BJ (cell line): ENCODE results near the gene TEN1. TPM values are rescaled to one million over a fixed set of nuclear protein-coding genes. Genes with fewer than 3 reads are reported as not detected.
"Not testable (repeated sequence)": the region's sequence is repeated elsewhere in the genome, so short reads cannot be mapped to it uniquely, and the experiment has no call there.

ENCODE experiments used
- CTCF ChIA-PET: fragments of 350-600 bp; formaldehyde crosslinking; extraction: SDS; loops from one replicate; lab custom pipeline; 2021; ENCODE audit warnings: antibody characterized with exemption, inconsistent platforms; lab: Yijun Ruan, JAX
- POLR2A ChIA-PET: fragments of 300-600 bp; sonication (Branson Sonifier 250); formaldehyde crosslinking; extraction: SDS; loops from one replicate; lab custom pipeline; 2021; ENCODE audit warnings: antibody characterized with exemption; lab: Charles Lee
- DNase-seq: peaks from one replicate; pipeline ENCODE4 v3.0.0-alpha.2; 2011; ENCODE audit warnings: low read depth
- H3K27me3 ChIP-seq: 2 replicates; pipeline ENCODE4 v1.6.0; 2011; ENCODE audit warnings: low read length; ENCODE audit not compliant: control insufficient read depth, insufficient read depth
- H3K36me3 ChIP-seq: 2 replicates; pipeline ENCODE4 v1.5.1; 2011; ENCODE audit warnings: low read length; ENCODE audit not compliant: control insufficient read depth, insufficient read depth
- H3K4me3 ChIP-seq: 2 replicates; pipeline ENCODE4 v1.5.1; 2011; ENCODE audit warnings: low read depth, mild to moderate bottlenecking, control low read depth, low read length
- polyA plus RNA-seq: library from polyadenylated mRNA; depleted of rRNA; stranded (reverse); fragments of >200 nt; gene quantifications from 2 replicates; pipeline ENCODE4 v1.2.3, GENCODE V29; 2011
- TF ChIP-seq, protein P1 (sequence below): IDR thresholded peaks from 2 replicates; pipeline ENCODE4 v1.5.1; 2011; ENCODE audit warnings: low read depth, mild to moderate bottlenecking, control low read depth, inconsistent platforms, low read length, moderate library complexity; ENCODE audit not compliant: insufficient read depth

The TEN1 gene
- polyA plus RNA-seq, 1 experiment, result 25.6 TPM

DNA sequence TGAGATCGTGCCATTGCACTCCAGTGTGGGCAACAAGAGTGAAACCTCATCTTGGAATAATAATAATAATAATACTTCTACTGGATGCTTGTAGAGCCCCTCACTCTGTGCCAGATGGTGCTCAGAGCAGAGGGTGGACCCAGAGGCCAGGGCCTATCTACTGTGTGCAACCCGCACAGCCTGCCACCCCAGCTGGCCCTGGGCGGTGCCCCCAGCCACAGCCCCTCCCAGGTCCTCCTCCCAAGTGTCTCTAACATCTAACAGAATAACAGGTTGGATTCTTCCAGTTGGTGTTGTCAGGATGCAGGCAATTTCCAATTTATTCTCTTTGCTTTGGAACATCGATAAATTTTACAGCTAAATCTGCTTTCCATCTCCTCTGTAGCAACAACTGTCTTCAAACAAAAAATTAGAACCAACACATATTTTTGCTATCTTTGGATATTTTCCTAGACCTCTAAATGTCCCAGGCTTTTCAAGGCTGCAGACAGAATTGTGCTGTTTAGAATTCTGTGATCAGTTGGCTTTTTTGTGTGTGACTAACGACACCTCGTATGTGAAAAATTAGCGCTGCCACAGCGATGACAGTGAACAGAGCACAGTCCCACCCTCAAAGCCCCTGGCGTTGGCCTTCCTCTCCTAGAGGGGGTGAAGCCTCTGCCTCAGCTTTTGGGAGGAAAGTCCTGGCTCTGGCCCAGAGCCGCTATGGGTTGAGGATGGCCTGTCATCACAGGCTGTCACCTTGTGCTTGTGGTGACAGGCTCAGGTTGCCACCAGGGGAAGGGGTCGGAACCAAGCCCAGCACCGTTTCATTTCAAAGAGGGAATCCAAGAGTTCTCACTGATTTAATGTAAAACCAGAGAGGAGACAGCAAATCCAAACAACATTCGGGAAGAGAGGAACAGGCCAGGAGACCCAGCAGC, 55.6 kb downstream of the TEN1 start:
- CTCF ChIA-PET, result interaction anchor here (0.6 to 7.8 kb wide), 2 partner anchors 21 to 245 kb away, joined by 3 to 49 read pairs; no protein-coding TSS in a partner anchor
- POLR2A ChIA-PET, result no interaction called here

DNA sequence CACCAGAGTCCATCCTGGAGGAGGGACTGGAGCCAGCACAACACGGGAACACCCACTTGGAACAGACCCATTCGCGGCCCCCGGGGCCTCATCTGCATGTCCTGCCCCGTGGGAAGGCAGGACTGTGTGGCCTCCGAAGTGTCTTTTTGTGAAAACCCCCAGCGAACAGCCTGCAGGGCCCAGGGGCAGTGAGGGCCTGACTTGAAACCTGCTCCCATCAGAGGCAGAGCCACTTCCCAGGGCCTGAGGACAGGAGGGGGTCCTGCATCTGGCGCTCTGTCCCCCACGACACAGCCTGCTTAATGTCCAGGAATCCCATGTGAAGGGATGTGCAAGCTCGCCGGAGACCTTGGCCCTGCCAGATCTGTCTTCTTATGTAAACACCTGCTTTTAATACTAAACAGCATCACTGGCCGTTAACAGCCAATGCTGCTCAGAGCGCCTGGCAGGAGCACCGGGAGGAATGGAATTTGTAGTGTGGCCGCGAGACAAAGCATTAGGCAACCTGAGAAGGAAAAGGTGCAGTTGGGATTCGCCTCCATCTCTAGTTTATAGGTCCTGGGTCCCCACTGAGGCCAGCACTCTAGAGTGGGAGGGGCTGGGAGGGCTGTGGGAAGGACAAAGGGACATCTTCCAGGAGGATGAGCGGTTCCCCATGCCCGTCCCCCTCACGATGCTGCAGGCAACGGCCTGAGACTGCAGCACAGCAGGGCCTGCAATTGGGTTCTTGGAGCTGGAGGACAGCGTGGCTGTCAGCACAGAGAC, 57.6 kb downstream of the TEN1 start:
- ChIA-PET CTCF (interaction anchor here (1.6 to 7.8 kb wide), 2 partner anchors 23 to 131 kb away, joined by 3 to 49 read pairs; no protein-coding TSS in a partner anchor), POLR2A (no interaction called here)
- no peak for DNase-seq

More for the DNA sequence above, 55.6 kb downstream of the TEN1 start:
- no peak for DNase-seq
- H3K36me3 ChIP-seq, result peaks cover 8% of the 10 kb centered on the region
- TF ChIP-seq, protein P1, sequence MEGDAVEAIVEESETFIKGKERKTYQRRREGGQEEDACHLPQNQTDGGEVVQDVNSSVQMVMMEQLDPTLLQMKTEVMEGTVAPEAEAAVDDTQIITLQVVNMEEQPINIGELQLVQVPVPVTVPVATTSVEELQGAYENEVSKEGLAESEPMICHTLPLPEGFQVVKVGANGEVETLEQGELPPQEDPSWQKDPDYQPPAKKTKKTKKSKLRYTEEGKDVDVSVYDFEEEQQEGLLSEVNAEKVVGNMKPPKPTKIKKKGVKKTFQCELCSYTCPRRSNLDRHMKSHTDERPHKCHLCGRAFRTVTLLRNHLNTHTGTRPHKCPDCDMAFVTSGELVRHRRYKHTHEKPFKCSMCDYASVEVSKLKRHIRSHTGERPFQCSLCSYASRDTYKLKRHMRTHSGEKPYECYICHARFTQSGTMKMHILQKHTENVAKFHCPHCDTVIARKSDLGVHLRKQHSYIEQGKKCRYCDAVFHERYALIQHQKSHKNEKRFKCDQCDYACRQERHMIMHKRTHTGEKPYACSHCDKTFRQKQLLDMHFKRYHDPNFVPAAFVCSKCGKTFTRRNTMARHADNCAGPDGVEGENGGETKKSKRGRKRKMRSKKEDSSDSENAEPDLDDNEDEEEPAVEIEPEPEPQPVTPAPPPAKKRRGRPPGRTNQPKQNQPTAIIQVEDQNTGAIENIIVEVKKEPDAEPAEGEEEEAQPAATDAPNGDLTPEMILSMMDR, result no peak
- H3K4me3 ChIP-seq, result no peak overlapping the region
- no peaks in the 10 kb centered on the region for H3K27me3 ChIP-seq

DNA sequence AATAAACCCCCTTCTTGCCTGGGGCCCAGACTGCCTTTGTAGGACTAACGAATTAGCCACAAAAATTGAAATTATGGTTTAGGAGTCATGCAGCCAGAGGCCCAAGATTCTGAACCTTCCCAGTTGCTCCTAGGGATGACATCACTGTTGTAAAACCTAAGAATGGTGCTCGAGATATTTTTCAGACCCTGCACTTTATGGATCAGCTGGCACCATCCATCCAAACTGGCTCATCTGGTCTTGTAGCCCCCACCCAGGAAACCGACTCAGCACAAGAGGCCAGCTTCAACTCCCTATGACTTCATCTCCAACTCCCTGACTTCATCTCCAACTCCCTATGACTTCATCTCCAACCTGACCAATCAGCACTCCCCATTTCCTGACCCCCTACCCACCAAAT, 59.0 kb downstream of the TEN1 start:
- ChIA-PET POLR2A (no interaction called here), CTCF (no interaction called here)
- no peaks in the 10 kb centered on the region for H3K27me3 ChIP-seq
- TF ChIP-seq, protein P1, result no peak
- H3K4me3 ChIP-seq, result no peak overlapping the region
- H3K36me3 ChIP-seq, result peaks cover 25% of the 10 kb centered on the region
- no peak for DNase-seq

More for the DNA sequence above, 57.6 kb downstream of the TEN1 start:
- Histone ChIP-seq H3K4me3 (no peak overlapping the region), H3K27me3 (no peaks in the 10 kb centered on the region), H3K36me3 (peaks cover 25% of the 10 kb centered on the region)
- TF ChIP-seq, protein P1, result no peak

DNA sequence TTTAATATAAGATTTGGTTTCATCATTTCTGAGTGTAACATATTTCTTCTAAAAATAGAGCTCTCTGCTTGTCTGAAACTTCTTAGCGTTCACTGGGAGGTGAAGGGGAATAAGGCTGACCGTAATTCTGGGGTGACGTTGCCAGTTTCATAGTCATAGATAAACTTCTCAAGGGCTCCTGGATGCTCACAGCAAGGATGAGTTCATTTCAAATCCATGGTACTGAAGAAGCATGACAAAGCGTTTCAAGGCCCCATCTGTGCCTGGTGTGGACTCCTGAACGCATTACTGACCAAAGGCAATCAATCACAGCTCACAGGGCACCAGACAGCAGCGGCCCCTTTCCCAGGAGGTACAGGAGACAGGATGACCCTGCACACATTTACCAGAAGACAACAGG, 60.1 kb downstream of the TEN1 start:
- Histone ChIP-seq H3K4me3 (no peak overlapping the region), H3K27me3 (no peaks in the 10 kb centered on the region), H3K36me3 (peaks cover 33% of the 10 kb centered on the region)
- CTCF ChIA-PET, result interaction anchor here (0.6 kb wide), 1 partner anchor 1010 kb away, joined by 3 read pairs; no protein-coding TSS in a partner anchor
- no peak for DNase-seq
- TF ChIP-seq, protein P1, result no peak
- POLR2A ChIA-PET, result no interaction called here

DNA sequence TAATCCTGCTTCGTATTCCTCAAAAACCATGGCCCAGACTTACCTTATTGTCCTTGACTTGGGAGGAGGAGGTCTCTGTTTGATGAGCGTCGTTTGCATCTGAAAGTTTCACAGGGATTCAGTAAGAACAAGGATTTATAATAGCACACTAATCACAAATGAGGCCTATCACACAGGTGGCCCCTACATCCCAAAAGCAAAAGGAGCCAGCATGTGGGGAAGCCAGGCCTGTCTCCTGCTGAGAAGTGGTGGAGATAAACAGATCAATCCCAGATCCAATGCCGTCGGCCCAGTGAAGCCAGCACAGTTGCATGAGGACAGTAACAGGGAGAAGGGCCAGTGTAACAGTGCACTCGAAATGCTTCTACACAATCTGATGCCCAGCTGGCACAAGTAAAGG, 61.3 kb downstream of the TEN1 start:
- TF ChIP-seq, protein P1, result no peak
- H3K27me3 ChIP-seq, result no peaks in the 10 kb centered on the region
- ChIA-PET CTCF (no interaction called here), POLR2A (interaction anchor here (0.6 to 0.7 kb wide), 2 partner anchors 25 to 249 kb away, joined by 3 read pairs; no protein-coding TSS in a partner anchor)
- H3K4me3 ChIP-seq, result no peak overlapping the region
- H3K36me3 ChIP-seq, result peaks cover 40% of the 10 kb centered on the region
- DNase-seq, result no peak

DNA sequence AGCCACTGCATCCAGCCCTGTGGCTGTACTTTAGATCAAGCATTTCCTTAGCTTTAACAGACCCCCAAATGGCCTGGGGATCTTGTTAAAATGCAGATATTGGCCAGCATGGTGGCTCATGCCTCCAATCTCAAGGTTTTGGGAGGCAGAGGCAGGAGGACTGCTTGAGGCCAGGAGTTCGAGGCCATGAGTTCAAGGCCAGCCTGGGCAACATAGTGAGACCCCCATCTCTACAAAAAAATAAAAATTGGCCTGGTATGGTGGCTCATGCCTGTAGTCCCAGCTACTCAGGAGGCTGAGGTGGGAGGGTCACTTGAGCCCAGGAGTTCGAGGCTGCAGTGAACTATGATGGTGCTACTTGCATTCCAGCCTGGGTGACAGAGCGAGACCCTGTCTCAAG, 63.8 kb downstream of the TEN1 start:
- CTCF ChIA-PET, result interaction anchor here (1.2 kb wide), 2 partner anchors 22 to 28 kb away, joined by 3 to 4 read pairs; no protein-coding TSS in a partner anchor
- H3K36me3 ChIP-seq, result peaks cover 50% of the 10 kb centered on the region
- H3K27me3 ChIP-seq, H3K4me3 ChIP-seq, POLR2A ChIA-PET, DNase-seq: not testable (repeated sequence)

DNA sequence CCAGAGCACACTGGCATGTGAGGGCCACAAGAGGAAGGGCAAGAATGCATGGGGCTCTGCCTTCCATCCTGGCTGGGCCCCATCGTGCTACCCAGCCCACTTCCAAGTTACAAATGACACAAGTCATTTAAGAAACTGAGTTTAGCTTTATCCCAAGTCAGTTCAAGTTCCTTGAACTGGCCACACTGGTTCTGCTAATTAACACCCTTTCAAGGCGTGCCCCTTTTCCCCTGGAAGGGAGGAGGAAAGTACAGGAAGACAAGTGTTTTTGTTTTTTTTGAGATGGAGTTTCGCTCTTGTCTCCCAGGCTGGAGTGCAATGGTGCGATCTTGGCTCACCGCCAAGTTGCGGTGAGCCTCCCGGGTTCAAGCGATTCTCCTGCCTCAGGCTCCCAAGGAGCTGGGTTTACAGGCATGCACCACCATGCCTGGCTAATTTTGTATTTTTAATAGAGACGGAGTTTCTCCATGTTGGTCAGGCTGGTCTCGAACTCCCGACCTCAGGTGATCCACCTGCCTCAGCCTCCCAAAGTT, 65.5 kb downstream of the TEN1 start:
- H3K4me3 ChIP-seq, H3K27me3 ChIP-seq, DNase-seq, CTCF ChIA-PET, POLR2A ChIA-PET: not testable (repeated sequence)
- H3K36me3 ChIP-seq, result peaks cover 47% of the 10 kb centered on the region
